HG03135 (cell line): ENCODE measurements around the gene PNPLA1.
A peak's percentile ranks its signal among the peaks of the same experiment; 100 is the strongest.

Experiments
- ATAC-seq: cut with Tn5 transposase; IDR thresholded peaks from one replicate; pipeline ENCODE4 v1.9.1; 2021; ENCODE audit warnings: mild to moderate bottlenecking, moderate library complexity; ENCODE audit not compliant: unreplicated experiment

PNPLA1 gene

DNA sequence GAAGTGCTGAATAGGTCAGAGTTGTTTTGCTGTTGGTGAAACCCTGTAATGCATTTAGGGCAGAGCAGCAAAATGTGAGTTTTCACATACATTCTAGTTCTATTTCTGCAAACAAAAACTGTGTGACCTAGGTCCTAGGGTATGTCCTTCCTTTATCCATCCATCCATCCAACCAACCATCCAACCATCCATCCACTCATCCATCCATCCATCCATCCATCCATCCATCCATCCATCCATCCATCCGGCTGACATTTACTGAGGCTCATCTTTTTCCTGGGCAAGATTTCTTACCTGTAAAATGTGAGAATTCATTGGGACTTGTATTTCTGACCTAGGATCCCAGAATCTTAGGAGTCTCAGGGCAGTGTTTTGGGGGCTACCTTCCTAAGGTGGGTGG is 14.5 kb downstream of the PNPLA1 start:
- ATAC-seq, result no peak

DNA sequence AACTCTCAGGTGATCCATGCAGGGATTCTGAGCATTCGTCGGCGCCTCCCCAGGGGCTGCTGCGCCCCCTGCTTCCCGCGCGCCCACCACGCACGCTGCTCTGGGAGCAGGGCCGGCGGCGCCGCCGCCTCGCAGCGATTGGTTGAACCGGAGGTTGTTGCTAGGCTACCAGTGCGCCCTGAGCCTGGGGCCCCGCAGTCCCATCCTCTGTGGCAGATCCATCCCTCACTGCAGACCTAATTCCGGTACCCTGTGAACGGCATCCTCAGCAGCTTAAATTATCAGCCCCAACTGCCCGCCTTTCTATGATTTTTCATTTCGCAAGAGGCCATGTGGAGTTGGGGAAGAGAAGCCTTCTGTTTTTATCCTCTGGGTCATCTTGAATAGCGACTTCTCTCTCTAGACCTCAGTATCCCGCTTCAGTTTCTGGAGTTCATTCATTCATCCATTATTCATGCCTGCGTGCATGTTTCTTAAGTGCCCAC is 15.4 kb downstream of the PNPLA1 start:
- no peak for ATAC-seq

DNA sequence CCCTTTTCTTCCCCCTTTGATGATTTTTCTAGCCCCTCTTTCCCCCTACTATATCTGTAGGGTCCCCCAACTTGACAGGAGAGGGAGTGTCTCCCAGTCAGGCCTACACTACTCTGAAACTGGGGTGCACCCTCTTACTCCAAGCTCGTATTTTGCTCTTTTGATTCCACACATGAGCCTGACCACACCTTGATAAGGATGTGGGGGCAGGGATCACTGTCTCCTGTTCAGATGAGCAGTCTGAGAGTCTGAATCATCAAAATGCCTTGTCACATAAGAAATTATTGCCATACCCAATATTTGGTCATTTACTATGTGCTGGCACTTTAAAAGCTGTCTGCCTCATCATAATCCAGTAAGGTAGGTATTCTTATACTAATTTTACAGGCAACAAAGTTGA is 15.9 kb downstream of the PNPLA1 start:
- ATAC-seq, result no peak

DNA sequence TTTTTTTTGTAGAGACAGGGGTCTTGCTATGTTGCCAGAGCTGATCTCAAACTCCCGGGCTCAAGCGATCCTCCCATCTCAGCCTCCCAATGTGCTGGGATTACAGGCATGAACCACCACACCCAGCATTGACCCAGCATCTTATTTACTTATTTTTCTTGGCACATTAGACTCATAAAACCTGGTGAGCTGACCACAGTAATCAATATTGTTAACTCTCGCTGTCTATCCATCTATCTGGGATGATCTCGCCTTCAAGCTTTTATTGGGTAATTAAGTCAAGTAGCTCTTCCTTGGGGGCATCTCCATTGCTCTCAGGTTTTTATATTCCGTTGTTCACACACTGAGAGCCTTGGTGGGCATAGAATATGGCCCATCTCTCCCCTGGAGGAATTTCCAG is 17.0 kb downstream of the PNPLA1 start:
- no peak for ATAC-seq

DNA sequence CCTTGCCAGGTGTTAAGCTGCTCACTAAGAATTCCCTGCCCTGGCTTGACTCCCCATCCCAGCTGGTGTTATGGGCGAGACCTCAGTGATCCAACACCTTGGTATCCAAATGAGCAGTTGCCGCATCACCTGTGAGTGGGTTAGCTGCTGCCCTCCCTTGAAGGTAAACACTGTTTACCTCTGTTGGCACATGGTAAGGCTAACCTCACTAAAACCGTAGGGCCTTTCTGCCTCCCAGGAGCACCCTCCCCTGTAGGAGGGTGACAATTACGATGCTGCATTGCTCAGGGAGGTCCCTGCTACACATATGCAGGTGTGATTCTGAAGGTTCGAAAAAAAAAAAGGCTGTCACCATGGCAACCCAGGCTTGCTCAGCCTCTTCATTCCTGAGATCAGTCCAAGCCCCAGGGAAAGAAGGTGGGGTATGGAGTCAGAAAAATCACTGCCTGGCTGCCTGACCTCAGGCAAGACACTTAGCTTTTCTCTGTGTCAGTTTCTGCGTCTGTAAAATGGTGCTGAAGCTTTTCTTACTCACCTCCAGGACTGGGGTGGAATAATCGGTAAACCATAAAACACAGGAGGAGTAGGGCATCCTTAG is 19.5 kb downstream of the PNPLA1 start:
- ATAC-seq, result no peak

DNA sequence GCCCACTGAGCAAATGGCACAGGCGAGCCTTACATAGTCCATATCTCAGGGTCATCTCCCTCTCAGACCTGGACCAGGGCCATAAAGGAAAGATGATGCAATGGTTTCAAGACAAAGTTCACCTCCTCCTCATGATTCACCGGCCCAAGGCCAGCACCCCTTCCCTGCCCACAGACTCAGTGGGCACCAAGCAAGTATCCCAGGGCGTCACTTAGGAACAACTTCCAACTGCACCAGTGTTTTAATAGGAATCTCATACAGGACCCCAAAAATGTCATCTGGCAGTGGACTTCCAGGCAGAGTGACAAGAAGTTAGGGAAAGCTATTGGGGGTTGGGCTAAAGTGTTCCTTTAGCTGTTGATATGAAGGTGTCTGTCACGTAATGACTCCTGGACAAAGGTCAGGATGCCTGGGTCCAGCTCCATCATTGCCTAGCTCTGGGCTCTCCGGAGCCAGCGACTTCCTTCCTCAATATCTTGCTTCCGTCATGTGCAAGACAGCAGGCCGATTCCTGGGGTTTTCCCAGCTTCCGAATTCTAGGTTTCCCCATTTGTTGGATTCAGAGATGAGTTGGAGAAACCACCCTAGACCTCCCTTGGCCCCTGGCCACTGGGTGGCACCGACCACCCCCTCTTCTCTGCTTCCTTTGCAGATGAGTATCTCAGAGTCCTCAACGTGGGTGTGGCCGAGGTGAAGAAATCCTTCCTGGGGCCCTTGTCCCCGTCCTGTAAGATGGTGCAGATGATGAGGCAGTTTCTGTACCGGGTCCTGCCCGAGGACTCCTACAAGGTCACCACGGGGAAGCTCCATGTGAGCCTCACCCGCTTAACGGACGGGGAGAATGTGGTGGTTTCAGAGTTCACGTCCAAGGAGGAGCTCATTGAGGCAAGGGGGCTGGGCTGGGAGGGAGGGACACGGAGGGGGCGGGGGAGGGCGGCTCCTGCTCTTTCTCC is 21.1 kb downstream of the PNPLA1 start:
- no peak for ATAC-seq

DNA sequence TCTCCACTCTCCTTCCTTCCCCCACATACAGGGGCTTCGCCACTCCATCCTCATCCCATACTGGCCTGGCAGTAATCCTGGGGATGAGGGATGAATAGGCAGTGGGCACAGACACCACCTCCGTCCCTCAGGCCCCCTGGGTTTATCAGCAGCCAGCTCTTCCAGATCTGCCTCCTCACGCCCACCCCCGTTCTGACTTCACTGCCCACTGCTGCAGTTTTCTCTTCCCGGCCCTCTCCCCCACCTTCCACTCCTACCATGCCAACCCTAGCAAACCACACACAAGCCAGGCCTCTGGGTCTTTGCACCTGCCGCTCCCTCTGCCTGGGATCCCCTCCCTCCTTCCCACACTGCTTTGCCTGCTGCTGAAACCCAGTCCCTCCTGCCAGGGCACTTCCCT is 22.3 kb downstream of the PNPLA1 start:
- ATAC-seq, result no peak

DNA sequence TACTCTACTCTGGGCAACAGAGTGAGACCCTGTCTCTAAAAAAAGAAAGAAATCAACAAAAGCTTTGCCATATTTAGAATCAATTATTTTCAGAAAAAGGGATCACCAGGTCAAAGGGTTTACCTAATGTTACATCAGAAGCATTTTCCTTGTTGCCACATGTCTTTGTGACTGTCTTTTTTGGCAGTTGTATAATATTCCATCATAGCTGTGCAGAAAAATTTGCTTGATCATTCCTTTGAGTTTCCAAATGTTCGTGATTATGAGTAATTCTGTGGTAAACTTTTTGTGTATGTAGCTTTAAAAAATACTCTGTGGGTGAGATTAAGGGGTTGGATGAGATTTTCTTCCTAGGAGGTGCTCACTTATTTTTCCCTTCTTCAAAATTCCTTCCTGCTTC is 26.4 kb downstream of the PNPLA1 start:
- ATAC-seq, result no peak

DNA sequence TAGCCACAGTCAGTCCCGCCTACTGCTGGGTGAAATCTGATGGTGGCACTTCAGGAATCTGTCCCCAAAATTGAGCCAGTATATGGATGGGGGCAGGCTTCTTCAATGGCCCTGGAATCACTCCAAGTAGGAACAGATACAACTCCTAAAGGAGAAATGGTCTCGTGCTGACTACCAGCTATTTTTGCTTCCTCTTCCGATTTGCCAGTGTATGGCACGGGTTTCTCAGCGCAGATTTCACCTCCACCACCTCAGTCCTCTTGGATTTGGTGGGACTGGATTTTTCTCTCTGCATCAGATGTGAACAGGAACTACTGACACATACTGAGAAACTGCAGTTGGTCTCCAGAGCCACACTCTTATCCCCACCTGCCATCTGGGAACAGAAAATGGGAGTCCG is 27.2 kb downstream of the PNPLA1 start:
- ATAC-seq, result no peak

DNA sequence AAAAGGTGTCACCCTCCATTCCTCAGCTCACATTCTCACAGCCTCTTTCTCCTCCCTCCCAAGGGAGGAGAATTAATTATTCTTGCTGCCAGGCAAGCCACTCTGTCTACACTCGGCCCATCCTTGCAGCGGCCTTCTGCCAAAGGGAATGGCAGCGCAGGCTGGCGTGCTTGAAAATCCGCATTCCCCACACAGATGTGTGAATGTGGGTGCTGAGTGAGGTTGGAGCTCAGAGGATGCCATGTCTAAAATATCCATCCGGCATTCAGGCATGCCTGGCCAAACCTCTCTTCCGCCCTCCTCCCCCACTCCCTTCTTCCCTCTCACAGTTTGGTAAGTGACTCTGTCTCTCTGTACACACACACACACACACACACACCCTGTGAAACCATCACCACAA is 27.7 kb downstream of the PNPLA1 start:
- no peak for ATAC-seq

DNA sequence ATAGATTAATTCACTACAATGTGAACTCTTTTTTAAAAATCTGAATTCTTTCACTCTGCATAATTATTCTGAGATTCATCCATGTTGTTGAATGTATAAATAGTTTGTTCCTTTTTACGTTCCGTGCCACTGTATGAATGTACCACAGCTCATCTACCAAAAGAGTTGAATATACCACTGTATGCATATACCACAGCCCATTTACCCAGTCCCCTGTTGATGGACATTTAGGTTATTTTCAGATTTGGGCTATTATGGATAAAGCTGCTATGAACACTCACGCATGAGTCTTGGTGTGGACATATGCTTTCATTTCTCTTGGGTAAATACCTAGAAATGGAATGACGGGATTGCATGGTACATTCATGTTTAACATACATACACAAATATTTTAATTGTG is 28.2 kb downstream of the PNPLA1 start:
- no peak for ATAC-seq

DNA sequence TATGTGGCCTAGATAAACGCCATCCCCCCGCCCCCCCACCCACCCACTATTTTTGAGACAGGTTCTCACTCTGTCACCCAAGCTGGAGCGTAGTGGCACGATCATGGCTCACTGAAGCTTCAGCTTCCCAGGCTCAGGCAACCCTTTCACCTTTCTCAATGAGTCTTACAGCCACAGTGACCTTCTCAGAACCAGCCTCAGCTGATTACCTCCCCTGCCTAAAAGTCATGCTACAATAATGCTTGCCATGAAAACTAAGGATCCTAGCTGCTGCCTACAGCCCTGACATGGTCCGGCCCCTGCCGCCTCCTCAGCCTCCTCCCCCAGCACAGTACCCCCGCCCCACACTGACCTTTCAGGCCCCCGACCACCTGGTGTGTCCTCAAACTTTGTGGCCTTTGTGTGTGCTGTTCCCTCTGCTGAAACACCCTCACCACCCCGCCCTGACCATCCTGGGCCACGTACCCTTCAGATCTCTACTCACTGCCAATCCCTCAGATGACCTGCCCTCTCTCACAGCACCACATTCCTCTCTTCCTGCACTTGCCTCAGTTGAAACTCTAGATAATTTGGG is 31.3 kb downstream of the PNPLA1 start:
- ATAC-seq, result no peak

DNA sequence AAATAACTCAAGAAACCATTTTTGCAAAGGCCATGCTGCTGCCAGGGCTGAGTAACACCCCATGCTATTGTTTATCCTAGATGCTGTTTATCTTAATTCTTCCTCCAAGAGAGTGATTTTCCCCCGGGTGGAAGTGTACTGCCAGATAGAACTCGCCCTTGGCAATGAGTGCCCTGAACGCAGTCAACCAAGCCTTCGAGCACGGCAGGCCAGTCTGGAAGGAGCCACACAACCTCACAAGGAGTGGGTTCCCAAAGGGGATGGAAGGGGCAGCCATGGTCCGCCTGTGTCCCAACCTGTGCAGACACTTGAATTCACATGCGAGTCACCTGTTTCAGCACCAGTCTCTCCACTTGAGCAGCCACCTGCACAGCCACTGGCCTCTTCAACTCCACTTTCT is 31.9 kb downstream of the PNPLA1 start:
- ATAC-seq, result no peak

DNA sequence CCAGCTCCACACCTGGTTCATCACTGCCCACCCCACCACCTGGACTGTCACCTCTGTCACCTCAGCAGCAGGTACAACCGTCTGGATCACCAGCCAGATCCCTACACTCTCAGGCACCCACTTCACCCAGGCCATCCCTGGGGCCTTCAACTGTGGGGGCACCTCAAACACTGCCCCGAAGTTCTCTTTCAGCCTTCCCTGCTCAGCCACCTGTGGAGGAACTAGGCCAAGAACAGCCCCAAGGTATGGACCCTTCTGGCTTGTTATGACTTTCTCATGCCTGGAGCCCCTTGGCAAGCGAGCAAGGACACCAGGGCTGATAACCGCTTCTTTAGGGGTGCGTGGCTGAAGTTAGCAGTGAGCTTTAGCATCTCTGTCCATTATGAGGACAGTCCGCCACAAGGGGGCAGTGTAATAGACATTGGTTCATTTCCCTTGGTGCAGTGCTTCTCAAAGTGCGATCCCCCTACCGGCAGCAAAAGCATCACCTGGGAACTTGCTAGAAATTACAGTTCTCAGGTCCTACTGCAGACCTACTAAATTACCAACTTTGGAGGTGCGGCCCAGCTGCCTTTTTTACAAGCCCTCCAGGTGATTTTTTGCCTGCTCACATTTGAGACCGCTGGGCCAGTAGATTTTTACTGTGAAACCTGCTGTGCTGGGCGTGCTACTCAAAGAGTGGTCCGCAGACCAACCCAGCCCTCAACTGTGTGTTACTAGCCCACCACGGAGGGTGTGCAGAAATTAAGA is 32.5 kb downstream of the PNPLA1 start:
- peak; percentile 85 for ATAC-seq

DNA sequence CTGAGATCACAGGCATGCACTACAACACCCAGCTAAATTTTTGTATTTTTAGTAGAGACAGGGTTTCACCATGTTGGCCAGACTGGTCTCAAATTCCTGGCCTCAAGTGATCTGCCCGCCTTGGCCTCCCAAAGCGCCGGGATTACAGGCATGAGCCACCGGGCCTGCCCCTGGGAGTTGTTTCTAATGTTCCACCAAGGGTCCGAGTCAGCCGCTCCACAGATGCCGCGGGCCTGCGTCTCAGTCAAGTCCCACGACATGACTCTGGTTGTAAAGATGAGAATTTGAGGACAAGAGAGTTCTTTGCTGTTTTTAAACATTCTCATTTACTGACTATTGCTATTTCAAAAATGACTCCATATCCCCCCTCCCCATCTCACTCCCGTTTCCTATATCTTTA is 36.0 kb downstream of the PNPLA1 start:
- ATAC-seq, result no peak

DNA sequence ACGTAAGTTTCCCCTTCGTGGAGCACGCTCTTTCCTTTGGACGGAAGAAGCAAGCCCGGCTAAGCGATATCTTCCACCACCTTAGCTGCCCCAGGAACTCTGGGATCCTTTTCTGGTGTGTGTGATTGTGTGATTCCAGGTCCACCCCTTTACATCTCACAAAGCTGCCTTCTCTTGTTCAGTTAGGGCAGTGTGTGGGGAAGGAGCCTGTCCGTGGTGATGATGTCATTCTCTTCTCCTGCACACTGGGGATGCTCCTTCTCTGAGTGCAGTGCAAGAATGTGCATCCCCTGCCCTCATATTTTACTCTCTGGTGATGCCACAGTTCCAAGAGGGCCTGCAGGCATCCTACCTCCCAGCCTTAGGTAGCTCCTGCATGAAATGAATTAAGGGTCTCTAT is 36.5 kb downstream of the PNPLA1 start:
- no peak for ATAC-seq

DNA sequence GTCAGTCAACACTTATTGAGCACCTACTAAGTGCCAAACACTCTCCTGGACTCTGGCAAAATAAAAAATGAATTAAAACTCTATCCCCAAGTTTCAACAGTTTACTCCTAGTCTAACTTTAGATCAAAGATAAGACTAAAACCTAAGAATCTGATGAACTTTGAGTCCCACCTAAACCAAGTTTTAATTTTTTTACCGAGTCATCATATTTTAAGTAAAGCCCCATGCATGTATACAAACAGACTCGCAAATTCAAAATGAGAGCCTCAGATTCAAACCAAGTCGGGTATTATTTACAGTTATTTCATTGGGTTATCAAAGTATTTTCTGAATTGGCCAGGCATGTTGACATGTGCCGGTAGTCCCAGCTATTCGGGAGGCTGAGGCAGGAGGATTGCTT is 38.7 kb downstream of the PNPLA1 start:
- ATAC-seq, result no peak

DNA sequence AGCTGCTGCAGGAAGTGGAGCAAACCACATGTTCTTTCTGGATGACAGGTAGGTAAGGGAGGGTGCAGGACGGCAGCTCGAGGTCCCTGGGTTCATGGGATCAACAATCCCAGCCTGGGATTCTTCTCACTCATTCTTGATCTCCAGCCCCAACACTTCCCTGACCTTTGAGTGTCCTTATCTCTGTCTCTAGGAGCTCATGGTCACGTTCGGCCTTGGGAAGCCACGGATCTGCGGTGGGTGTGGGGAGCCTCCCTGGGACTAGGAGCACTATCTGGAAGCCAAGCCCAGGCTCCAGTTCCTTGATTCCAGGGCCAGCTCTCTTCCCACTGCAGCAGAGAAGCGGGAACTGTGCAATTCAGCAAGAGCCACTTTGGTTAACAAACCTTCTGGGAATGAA is 39.3 kb downstream of the PNPLA1 start:
- no peak for ATAC-seq

DNA sequence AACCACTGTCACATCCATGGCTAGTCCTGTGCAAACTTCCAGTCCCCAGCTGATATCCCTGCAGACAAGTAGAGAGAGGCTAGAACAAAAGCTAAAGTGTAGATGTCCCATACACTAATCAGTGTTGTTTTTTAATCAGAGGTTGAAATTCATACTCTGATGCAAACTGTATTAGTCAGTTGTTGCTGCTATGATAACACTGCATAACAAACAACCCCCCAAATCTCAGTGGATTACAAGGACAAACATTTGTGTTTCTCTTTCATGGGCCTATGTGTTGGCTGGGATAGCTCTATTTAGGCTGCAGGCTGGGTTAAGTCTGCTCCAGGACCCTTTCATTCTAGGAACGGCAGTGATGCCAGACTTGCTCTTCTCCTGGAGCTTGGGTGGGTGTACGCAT is 40.0 kb downstream of the PNPLA1 start:
- no peak for ATAC-seq

DNA sequence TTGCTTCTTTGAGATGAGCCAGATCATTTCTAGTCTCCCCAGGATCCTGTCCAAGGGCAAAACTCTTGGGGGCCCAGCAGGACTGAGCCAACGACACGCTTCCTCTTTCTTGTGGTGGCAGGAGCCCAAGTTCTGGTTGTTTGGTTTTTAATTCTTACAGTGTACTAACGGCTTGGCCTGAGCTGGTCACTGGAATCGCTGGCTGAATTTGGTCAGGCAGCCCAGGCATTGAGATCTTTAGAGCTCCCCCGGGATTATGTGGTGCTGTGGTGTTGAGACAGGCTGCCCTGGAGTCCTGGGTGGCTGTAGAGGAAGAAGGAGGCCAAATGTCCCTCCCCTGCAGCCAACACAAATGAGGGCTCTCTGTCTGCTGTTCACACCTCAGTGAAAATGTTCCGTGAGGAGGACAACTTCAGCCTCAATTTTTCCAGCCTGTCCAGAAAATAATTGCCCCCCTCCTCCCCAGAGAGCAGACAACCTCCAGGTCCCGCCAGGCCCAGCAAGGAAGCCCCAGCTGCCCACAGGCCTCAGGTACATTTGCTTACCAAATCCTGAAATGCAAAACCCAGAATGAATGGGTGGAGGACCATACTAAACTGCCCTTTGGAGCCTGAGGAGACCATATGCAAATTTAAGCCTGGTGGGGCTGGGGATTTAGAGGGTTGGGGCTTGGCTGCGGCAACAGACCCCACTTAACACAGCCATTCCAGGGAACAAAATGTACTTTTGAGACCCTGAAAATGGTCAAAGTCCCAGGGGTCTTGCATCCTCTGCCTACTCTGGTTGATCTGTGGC is 43.2 kb downstream of the PNPLA1 start:
- ATAC-seq, result no peak

DNA sequence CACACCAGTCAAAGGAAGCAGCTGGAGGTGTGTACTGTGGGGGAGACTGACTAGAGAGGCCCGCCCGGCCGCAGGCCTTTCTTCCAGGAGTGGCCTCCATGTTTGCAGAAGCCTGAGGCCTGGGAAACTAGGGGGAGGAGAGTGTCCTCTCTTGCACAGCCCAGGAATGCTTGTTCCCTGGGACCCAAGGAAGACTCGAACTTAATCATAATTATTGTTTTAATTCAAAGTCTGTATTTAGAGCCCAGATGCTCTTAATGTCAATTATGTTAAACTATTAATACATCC is 43.7 kb downstream of the PNPLA1 start:
- no peak for ATAC-seq
